Measurements from ENCODE around the gene MFSD2A.
"Not testable (repeated sequence)": the region's sequence is repeated elsewhere in the genome, so short reads cannot be mapped to it uniquely, and the experiment has no call there.

The MFSD2A gene

DNA sequence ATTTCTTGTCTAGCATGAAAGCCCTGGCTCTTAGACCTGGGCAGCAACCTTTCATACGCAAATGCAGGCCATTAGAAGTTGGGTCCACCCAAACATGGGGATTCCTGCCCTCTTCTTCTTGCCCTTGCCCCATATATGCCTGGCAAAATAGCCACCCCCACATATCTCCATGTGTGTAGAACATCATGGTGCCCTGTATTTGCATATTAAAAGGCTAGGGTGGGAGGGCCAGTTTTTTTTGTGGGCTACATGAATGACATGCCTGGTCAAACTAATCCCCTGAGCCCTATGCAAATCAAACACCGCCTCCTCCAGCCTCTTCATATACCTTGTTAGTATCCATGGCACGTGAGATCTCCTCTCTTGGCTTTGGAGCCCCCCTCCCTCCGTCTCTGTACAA lies 24.7 kb downstream of the MFSD2A start:
- DNase-seq (ENCODE audit: insufficient read length, low spot score) (no peak), FAIRE-seq (no peak)
- TF ChIP-seq POU2F2 (IDR thresholded peaks at IDR 0.05; ENCODE audit: low read depth, low read length) (no peak), POLR2A (IDR thresholded peaks at IDR 0.05; ENCODE audit: low read depth, low read length) (no peak), TAF1 (IDR thresholded peaks at IDR 0.05; ENCODE audit: low read depth, low read length) (no peak), PAX5 (IDR thresholded peaks at IDR 0.05; ENCODE audit: insufficient read depth, low read length, severe bottlenecking) (no peak), POLR2AphosphoS5 (IDR thresholded peaks at IDR 0.05; ENCODE audit: low read depth, low read length) (no peak), SPI1 (IDR thresholded peaks at IDR 0.05; ENCODE audit: low read depth, low read length) (no peak)

DNA sequence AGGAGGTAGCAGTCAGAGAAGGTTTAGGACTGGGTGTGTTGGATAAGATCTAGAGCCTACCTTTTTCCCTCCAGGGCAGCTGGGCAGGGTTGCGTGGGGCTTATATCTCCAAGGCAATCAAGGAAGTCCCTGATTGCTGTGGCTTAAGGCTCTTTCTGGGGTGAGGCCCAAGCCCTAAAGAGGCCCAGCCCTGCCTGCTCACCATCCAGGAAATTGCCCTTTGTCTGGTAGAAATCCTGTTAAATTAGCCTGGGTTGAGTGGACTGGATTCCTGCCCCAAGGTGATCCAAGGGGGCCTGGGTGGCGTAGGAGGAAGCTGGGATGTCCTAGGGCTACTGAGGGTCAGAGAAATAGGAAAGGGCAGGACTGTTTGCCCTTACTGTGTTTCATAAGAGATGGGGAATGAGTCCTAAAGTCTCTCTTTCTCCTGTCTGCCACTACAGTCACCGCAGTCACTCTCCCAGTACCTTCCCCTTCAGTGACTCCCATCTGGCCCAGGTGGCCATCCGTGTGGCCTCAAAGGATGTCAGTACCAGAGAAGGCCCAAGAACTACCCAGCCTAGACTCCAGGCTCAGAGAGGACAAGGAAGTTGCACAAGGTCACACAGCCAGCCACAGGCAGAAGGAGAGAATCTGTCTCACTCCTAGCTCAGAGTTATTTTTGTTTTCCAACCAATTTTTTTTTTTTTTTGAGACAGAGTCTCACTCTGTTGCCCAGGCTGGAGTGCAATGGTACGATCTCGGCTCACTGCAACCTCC lies 25.8 kb downstream of the MFSD2A start:
- TF ChIP-seq SPI1 (IDR thresholded peaks at IDR 0.05; ENCODE audit: low read depth, low read length) = no peak
- TF ChIP-seq PAX5 (IDR thresholded peaks at IDR 0.05; ENCODE audit: insufficient read depth, low read length, severe bottlenecking) = no peak
- TF ChIP-seq POU2F2 (IDR thresholded peaks at IDR 0.05; ENCODE audit: low read depth, low read length) = no peak
- no peak for TF ChIP-seq POLR2AphosphoS5 (IDR thresholded peaks at IDR 0.05; ENCODE audit: low read depth, low read length)
- TF ChIP-seq POLR2A (IDR thresholded peaks at IDR 0.05; ENCODE audit: low read depth, low read length) = no peak
- no peak for TF ChIP-seq TAF1 (IDR thresholded peaks at IDR 0.05; ENCODE audit: low read depth, low read length)
- no peak for FAIRE-seq
- DNase-seq (ENCODE audit: insufficient read length, low spot score) = no peak

DNA sequence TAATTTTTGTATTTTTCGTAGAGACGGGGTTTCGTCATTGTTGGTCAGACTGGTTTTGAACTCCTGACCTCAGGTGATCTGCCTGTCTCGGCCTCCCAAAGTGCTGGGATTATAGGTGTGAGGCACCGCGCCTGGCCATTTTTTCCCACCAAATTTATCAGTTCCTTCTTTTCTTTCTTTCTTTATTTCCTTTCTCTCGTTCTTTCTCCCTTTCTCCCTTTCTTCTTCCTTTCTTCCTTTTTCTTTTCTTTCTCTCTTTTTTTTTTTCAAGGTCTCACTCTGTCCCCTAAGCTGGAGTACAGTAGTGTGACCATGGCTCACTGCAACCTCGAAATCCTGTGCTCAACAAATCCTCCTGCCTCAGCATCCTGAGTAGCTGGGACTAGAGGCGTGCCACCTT lies 26.4 kb downstream of the MFSD2A start:
- TF ChIP-seq POLR2A (IDR thresholded peaks at IDR 0.05; ENCODE audit: low read depth, low read length) = no peak
- TF ChIP-seq POLR2AphosphoS5 (IDR thresholded peaks at IDR 0.05; ENCODE audit: low read depth, low read length) = no peak
- TF ChIP-seq PAX5 (IDR thresholded peaks at IDR 0.05; ENCODE audit: insufficient read depth, low read length, severe bottlenecking) = no peak
- TF ChIP-seq TAF1 (IDR thresholded peaks at IDR 0.05; ENCODE audit: low read depth, low read length) = no peak
- no peak for TF ChIP-seq SPI1 (IDR thresholded peaks at IDR 0.05; ENCODE audit: low read depth, low read length)
- no peak for DNase-seq (ENCODE audit: insufficient read length, low spot score)
- FAIRE-seq = no peak

- no peak for DNase-seq (ENCODE audit: insufficient read length, low spot score)
- FAIRE-seq = no peak
- TF ChIP-seq POLR2AphosphoS5 (IDR thresholded peaks at IDR 0.05; ENCODE audit: low read depth, low read length) (no peak), TAF1 (IDR thresholded peaks at IDR 0.05; ENCODE audit: low read depth, low read length) (no peak), SPI1 (IDR thresholded peaks at IDR 0.05; ENCODE audit: low read depth, low read length) (no peak), PAX5 (IDR thresholded peaks at IDR 0.05; ENCODE audit: insufficient read depth, low read length, severe bottlenecking) (no peak), POU2F2 (IDR thresholded peaks at IDR 0.05; ENCODE audit: low read depth, low read length) (no peak), POLR2A (IDR thresholded peaks at IDR 0.05; ENCODE audit: low read depth, low read length) (no peak)
Observed at GRCh38 chr1:39981945-39982344, 27.0 kb downstream of the MFSD2A start.

GRCh38 chr1:39984480-39984879 lies 29.5 kb downstream of the MFSD2A start:
- FAIRE-seq; DNase-seq (ENCODE audit: insufficient read length, low spot score): not testable (repeated sequence)

DNA sequence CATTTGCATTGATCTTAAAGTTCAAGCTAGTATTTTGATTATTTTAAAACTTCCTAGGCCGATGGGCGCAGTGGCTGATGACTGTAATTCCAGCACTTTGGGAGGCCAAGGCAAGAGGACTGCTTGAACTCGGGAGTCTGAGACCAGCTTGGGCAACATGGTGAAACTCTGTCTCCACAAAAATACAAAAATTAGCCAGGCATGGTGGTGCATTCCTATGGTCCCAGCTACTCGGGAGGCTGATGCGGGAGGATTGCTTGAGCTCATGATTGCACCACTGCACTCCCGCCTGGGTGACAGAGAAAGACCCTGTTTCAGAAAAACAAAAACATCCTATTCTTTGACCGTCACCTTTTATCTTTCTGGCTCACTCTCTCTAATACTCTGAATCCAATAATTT lies 30.0 kb downstream of the MFSD2A start:
- no peak for FAIRE-seq
- no peak for TF ChIP-seq PAX5 (IDR thresholded peaks at IDR 0.05; ENCODE audit: insufficient read depth, low read length, severe bottlenecking)
- no peak for TF ChIP-seq TAF1 (IDR thresholded peaks at IDR 0.05; ENCODE audit: low read depth, low read length)
- no peak for TF ChIP-seq POLR2AphosphoS5 (IDR thresholded peaks at IDR 0.05; ENCODE audit: low read depth, low read length)
- TF ChIP-seq SPI1 (IDR thresholded peaks at IDR 0.05; ENCODE audit: low read depth, low read length) = no peak
- TF ChIP-seq POLR2A (IDR thresholded peaks at IDR 0.05; ENCODE audit: low read depth, low read length) = no peak
- no peak for TF ChIP-seq POU2F2 (IDR thresholded peaks at IDR 0.05; ENCODE audit: low read depth, low read length)
- DNase-seq (ENCODE audit: insufficient read length, low spot score) = no peak

- FAIRE-seq (no peak), DNase-seq (ENCODE audit: insufficient read length, low spot score) (no peak)
- TF ChIP-seq POU2F2 (IDR thresholded peaks at IDR 0.05; ENCODE audit: low read depth, low read length) (no peak), SPI1 (IDR thresholded peaks at IDR 0.05; ENCODE audit: low read depth, low read length) (no peak)
Observed at GRCh38 chr1:39987869-39988268, 32.9 kb downstream of the MFSD2A start.

DNA sequence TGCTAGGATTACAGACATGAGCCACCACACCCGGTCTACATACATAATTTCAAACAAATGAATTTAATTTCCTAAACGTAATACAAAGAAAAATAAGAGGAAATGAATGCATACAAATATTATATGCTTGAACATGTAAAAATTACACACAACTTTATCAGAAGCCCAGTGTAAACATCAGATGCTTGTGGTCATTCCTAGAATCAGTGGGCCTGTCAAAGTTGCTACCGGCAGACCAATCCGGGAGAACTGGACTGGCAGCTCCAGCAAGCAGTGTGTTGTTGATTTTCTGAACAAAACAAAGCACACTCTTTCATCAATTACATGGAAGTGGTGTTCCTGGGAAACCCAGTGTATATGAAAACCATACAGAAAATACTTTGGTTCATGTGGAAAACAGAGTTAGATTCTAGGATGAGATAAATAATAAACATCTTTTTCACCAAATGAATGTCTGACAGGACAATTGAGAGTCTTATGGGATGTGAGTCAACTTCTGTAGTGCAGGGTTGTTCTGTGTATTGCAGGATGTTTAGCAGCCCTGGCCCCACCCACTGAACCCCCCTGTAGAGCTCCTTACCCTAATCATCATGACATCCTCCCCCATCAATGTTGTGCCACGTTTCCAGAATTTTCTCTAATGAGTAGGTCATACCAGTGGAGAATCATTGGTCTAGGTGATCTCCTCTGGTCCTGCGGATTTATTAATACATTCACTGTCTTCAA lies 33.8 kb downstream of the MFSD2A start:
- FAIRE-seq (no peak), DNase-seq (ENCODE audit: insufficient read length, low spot score) (no peak)

DNA sequence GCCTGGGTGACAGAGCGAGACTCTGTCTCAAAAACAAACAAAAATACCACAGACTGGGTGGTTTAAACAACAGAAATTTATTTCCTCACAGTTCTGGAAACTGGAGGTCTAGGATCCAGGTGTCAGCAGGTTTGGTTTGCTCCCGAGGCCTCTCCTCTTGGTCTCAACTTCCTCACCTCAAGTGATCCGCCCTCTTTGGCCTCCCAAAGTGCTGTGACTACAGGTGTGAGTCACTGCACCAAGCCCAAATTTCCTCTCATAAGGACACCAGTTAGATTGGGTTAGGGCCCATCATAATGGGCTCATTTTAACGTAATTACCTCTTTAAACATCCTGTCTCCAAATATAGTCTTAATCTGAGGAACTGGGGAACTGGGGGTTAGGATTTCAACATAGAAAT lies 35.5 kb downstream of the MFSD2A start:
- FAIRE-seq (no peak), DNase-seq (ENCODE audit: insufficient read length, low spot score) (no peak)
- TF ChIP-seq POU2F2 (IDR thresholded peaks at IDR 0.05; ENCODE audit: low read depth, low read length) (no peak), TAF1 (IDR thresholded peaks at IDR 0.05; ENCODE audit: low read depth, low read length) (no peak), SPI1 (IDR thresholded peaks at IDR 0.05; ENCODE audit: low read depth, low read length) (no peak), PAX5 (IDR thresholded peaks at IDR 0.05; ENCODE audit: insufficient read depth, low read length, severe bottlenecking) (no peak), POLR2AphosphoS5 (IDR thresholded peaks at IDR 0.05; ENCODE audit: low read depth, low read length) (no peak), POLR2A (IDR thresholded peaks at IDR 0.05; ENCODE audit: low read depth, low read length) (no peak)

More for the DNA sequence above, 33.8 kb downstream of the MFSD2A start:
- TF ChIP-seq TAF1 (IDR thresholded peaks at IDR 0.05; ENCODE audit: low read depth, low read length) (no peak), POLR2A (IDR thresholded peaks at IDR 0.05; ENCODE audit: low read depth, low read length) (no peak)

- FAIRE-seq (no peak), DNase-seq (ENCODE audit: insufficient read length, low spot score) (no peak)
- no peak for TF ChIP-seq POU2F2 (IDR thresholded peaks at IDR 0.05; ENCODE audit: low read depth, low read length)
- TF ChIP-seq TAF1 (IDR thresholded peaks at IDR 0.05; ENCODE audit: low read depth, low read length) = no peak
- no peak for TF ChIP-seq POLR2AphosphoS5 (IDR thresholded peaks at IDR 0.05; ENCODE audit: low read depth, low read length)
- no peak for TF ChIP-seq POLR2A (IDR thresholded peaks at IDR 0.05; ENCODE audit: low read depth, low read length)
- no peak for TF ChIP-seq PAX5 (IDR thresholded peaks at IDR 0.05; ENCODE audit: insufficient read depth, low read length, severe bottlenecking)
- TF ChIP-seq SPI1 (IDR thresholded peaks at IDR 0.05; ENCODE audit: low read depth, low read length) = no peak
Observed at GRCh38 chr1:39992234-39992633, 37.3 kb downstream of the MFSD2A start.

Data from GM12891 (cell line).